Endothelial cell of umbilical vein (primary cell): ENCODE results near the gene CISH. TPM values are rescaled to one million over a fixed set of nuclear protein-coding genes. Genes with fewer than 3 reads are reported as not detected.

Source experiments
- BruUV-seq: library from RNA; stranded (reverse); fragments of 400-500 nt; replicated peaks from 2 replicates; lab custom pipeline; 2021; lab: Mats Ljungman, UMichigan
- CTCF ChIA-PET: fragments of 300-600, 350-600 bp; sonication (Branson Sonifier 250); formaldehyde crosslinking; loops from one replicate; lab custom pipeline; 2021; ENCODE audit warnings: antibody characterized with exemption, inconsistent platforms; lab: Charles Lee
- POLR2A ChIA-PET: fragments of 300-600, 350-600 bp; sonication (Branson Sonifier 250); formaldehyde crosslinking; loops from one replicate; lab custom pipeline; 2021; ENCODE audit warnings: antibody characterized with exemption, inconsistent platforms; lab: Charles Lee
- DNase-seq: peaks from one replicate; pipeline ENCODE4 v3.0.0-alpha.2; 2011; ENCODE audit warnings: low read depth, low spot score
- FAIRE-seq: peaks from 2 replicates; lab custom pipeline; 2011; peaks lifted over from hg19 to GRCh38; lab: Jason Lieb, UNC
- H2AFZ ChIP-seq: 2 replicates; pipeline ENCODE4 v1.6.0; 2012; ENCODE audit warnings: low read depth, low read length, control low read depth, inconsistent platforms
- H3K27ac ChIP-seq: 2 replicates; pipeline ENCODE4 v1.5.1; 2011; ENCODE audit warnings: low read depth, mild to moderate bottlenecking, control low read depth, low read length, moderate library complexity; ENCODE audit not compliant: insufficient read depth
- H3K27me3 ChIP-seq, 2 experiments: 2 replicates each; pipeline versions ENCODE4 v1.6.0 to v1.6.1; 2011; ENCODE audit warnings: low read length in 2 of 2, mixed read lengths in 1 of 2; ENCODE audit not compliant: control insufficient read depth in 2 of 2, insufficient read depth in 2 of 2
- H3K36me3 ChIP-seq, 2 experiments: 2 replicates in 1 of 2; 3 replicates in 1 of 2; pipeline ENCODE4 v1.5.1; 2011; ENCODE audit warnings: low read length in 2 of 2, mild to moderate bottlenecking in 1 of 2, moderate library complexity in 1 of 2; ENCODE audit not compliant: control insufficient read depth in 2 of 2, insufficient read depth in 2 of 2; ENCODE audit errors: extremely low read depth in 1 of 2
- H3K4me1 ChIP-seq: 3 replicates; pipeline ENCODE4 v1.5.1; 2011; ENCODE audit warnings: mild to moderate bottlenecking, low read length; ENCODE audit not compliant: control insufficient read depth, insufficient read depth; ENCODE audit errors: extremely low read depth
- H3K4me2 ChIP-seq: 2 replicates; pipeline ENCODE4 v1.6.1; 2011; ENCODE audit warnings: low read length, control low read depth, mixed read lengths; ENCODE audit not compliant: insufficient read depth
- H3K4me3 ChIP-seq, 3 experiments: fragments of 200-600 bp in 1 of 3; sonication (generic), shearing (Covaris generic) in 1 of 3; replicated peaks in 1 of 3; 2 replicates each; pipeline ENCODE4 v1.5.1; 2011 to 2016; ENCODE audit warnings: control low read depth in 3 of 3, low read length in 3 of 3, mild to moderate bottlenecking in 2 of 3, inconsistent platforms in 1 of 3, low read depth in 1 of 3, moderate library complexity in 1 of 3; ENCODE audit not compliant: insufficient read depth in 1 of 3
- H3K79me2 ChIP-seq: 2 replicates; pipeline ENCODE4 v1.6.0; 2012; ENCODE audit warnings: low read length, inconsistent platforms; ENCODE audit not compliant: control insufficient read depth, insufficient read depth
- H3K9ac ChIP-seq: replicated peaks from 2 replicates; pipeline ENCODE3; 2011; ENCODE audit warnings: low read length, control low read depth; ENCODE audit not compliant: insufficient read depth; ENCODE audit errors: extremely low read depth
- H3K9me1 ChIP-seq: replicated peaks from 3 replicates; pipeline ENCODE4 v1.6.0; 2011; ENCODE audit warnings: mild to moderate bottlenecking, low read length; ENCODE audit not compliant: control insufficient read depth, insufficient read depth; ENCODE audit errors: extremely low read depth
- H3K9me3 ChIP-seq: replicated peaks from 2 replicates; pipeline ENCODE4 v1.5.1; 2012; ENCODE audit warnings: low read length, inconsistent platforms; ENCODE audit not compliant: control insufficient read depth, insufficient read depth
- H4K20me1 ChIP-seq: replicated peaks from 2 replicates; pipeline ENCODE3; 2011; ENCODE audit warnings: mild to moderate bottlenecking, low read length; ENCODE audit not compliant: control insufficient read depth, insufficient read depth; ENCODE audit errors: extremely low read depth
- CTCF ChIP-seq, 2 donors: IDR thresholded peaks; 1 replicate in 1 of 2; 2 replicates in 1 of 2; pipeline ENCODE4 v1.5.1; 2011; ENCODE audit warnings: low read length in 2 of 2, mild to moderate bottlenecking in 2 of 2, moderate library complexity in 2 of 2, control low read depth in 1 of 2, inconsistent platforms in 1 of 2, low read depth in 1 of 2; ENCODE audit not compliant: insufficient read depth in 1 of 2; ENCODE audit errors: extremely low read depth in 1 of 2
- EZH2 ChIP-seq: IDR thresholded peaks from 2 replicates; pipeline ENCODE4 v1.6.1; 2012; ENCODE audit warnings: borderline replicate concordance, low read depth, mild to moderate bottlenecking, moderate library complexity, low read length, inconsistent platforms; ENCODE audit not compliant: severe bottlenecking
- FOS ChIP-seq: IDR thresholded peaks from 2 replicates; pipeline ENCODE4 v1.6.1; 2011; ENCODE audit warnings: mild to moderate bottlenecking, low read length, moderate library complexity, borderline replicate concordance; ENCODE audit not compliant: insufficient read depth
- GATA2 ChIP-seq: IDR thresholded peaks from 2 replicates; pipeline ENCODE4 v1.7.0; 2011; ENCODE audit warnings: low read depth, mild to moderate bottlenecking, moderate library complexity, mixed read lengths, low read length; ENCODE audit not compliant: insufficient read length, insufficient read depth
- JUN ChIP-seq: IDR thresholded peaks from 2 replicates; pipeline ENCODE4 v1.6.1; 2011; ENCODE audit warnings: borderline replicate concordance, low read depth; ENCODE audit not compliant: insufficient read length, insufficient read depth
- MAX ChIP-seq: IDR thresholded peaks from 2 replicates; pipeline ENCODE4 v1.6.1; 2011; ENCODE audit not compliant: insufficient read depth, insufficient read length
- POLR2A ChIP-seq: IDR thresholded peaks from 2 replicates; pipeline ENCODE4 v1.6.1; 2012; ENCODE audit warnings: low read depth, mild to moderate bottlenecking, control low read depth, low read length
- POLR2AphosphoS5 ChIP-seq: IDR thresholded peaks from 2 replicates; pipeline ENCODE4 v1.6.1; 2012; ENCODE audit warnings: low read depth, mild to moderate bottlenecking, control low read depth, low read length, moderate library complexity; ENCODE audit not compliant: insufficient read depth
- dilution Hi-C: fragments of 300-500 bp; cut with MboI; formaldehyde crosslinking; loops from one replicate; pipeline ENCODE4 v1.15.0; 2019; ENCODE audit warnings: low sequenced_read_pairs; ENCODE audit not compliant: extremely low pct_ligation_motif_present
- intact Hi-C: fragments of 100-400 bp; cut with micrococcal nuclease; formaldehyde crosslinking; loops from one replicate; pipeline ENCODE4 v1.10.0; 2022
- polyA plus RNA-seq, 4 experiments: library from polyadenylated mRNA; depleted of rRNA in 3 of 4; stranded (reverse) in 3 of 4; unstranded in 1 of 4; fragments of >200 nt; gene quantifications; 2 replicates each; pipeline versions ENCODE4 v1.2.1 to v1.2.3, GENCODE V29; 2011 to 2012; ENCODE audit warnings: missing spikeins in 1 of 4
- total RNA-seq: library from RNA; stranded (reverse); gene quantifications from 2 replicates; pipeline ENCODE4 v1.2.3, GENCODE V29; 2021

Gene CISH
- total and polyA plus RNA-seq, 2 donors (not counting 3 experiments of a cell fraction or from before 2014, with no cell fraction given): 2.2 to 4.1 TPM

GRCh38 chr3:50599115-50599715 is 12.4 kb downstream of the CISH start:
- intact Hi-C loops (no loop called here), dilution Hi-C loops (no loop called here)
- ChIA-PET POLR2A (interaction anchor here (1.5 kb wide), 1 partner anchor 18 kb away, joined by 3 read pairs; no protein-coding TSS in a partner anchor), CTCF (interaction anchor here (1.6 kb wide), 1 partner anchor 13 kb away, joined by 5 read pairs; the partner anchor contains the start of gene CISH)
- no peak overlapping the region for H3K9ac ChIP-seq
- no TSS peak for BruUV-seq
- H3K4me1 ChIP-seq: peaks cover 10% of the 10 kb centered on the region
- no peak for TF ChIP-seq POLR2A
- TF ChIP-seq FOS: no peak
- TF ChIP-seq JUN: no peak
- no peak for TF ChIP-seq EZH2
- no peak for TF ChIP-seq GATA2
- TF ChIP-seq CTCF (IDR thresholded peaks at IDR 0.05; ENCODE audit: extremely low read depth in 1 of 2, insufficient read depth in 1 of 2, low read depth in 1 of 2, low read length in 2 of 2): no peak
- TF ChIP-seq MAX: no peak
- TF ChIP-seq POLR2AphosphoS5: no peak
- peaks cover 0 to 2% of the 10 kb centered on the region in 2 experiments for H3K27me3 ChIP-seq
- no peaks in the 10 kb centered on the region for H3K9me1 ChIP-seq
- H3K9me3 ChIP-seq: no peaks in the 10 kb centered on the region
- H3K79me2 ChIP-seq: no peaks in the 10 kb centered on the region
- no peak overlapping the region for H3K27ac ChIP-seq
- H3K4me2 ChIP-seq: no peak overlapping the region
- H2AFZ ChIP-seq: no peak overlapping the region
- FAIRE-seq: no peak
- no peak for DNase-seq
- no peaks in the 10 kb centered on the region for H4K20me1 ChIP-seq
- H3K4me3 ChIP-seq: no peak overlapping the region
- H3K36me3 ChIP-seq: no peaks in the 10 kb centered on the region
